ENCODE data around the gene CYP1B1.

Gene CYP1B1

GRCh38 chr2:38038682-38039081, 37.3 kb downstream of the CYP1B1 start:
- in situ Hi-C loops (cut with MboI; ENCODE audit: low sequenced_read_pairs, unreplicated experiment): no loop called here
- DNase-seq (ENCODE audit: low spot score): no peak
- no peak for TF ChIP-seq CTCF (IDR thresholded peaks at IDR 0.05; ENCODE audit: borderline replicate concordance, control extremely low read depth, extremely low read depth, insufficient read depth, missing control alignments)

GRCh38 chr2:38037757-38038621, 38.0 kb downstream of the CYP1B1 start:
- peak; percentile 60 for TF ChIP-seq CTCF (IDR thresholded peaks at IDR 0.05; ENCODE audit: borderline replicate concordance, control extremely low read depth, extremely low read depth, insufficient read depth, missing control alignments)
- DNase-seq (ENCODE audit: low spot score): peak; percentile 75

GRCh38 chr2:38037325-38037724, 38.6 kb downstream of the CYP1B1 start:
- TF ChIP-seq CTCF (IDR thresholded peaks at IDR 0.05; ENCODE audit: borderline replicate concordance, control extremely low read depth, extremely low read depth, insufficient read depth, missing control alignments): no peak
- no peak for DNase-seq (ENCODE audit: low spot score)
- in situ Hi-C loops (cut with MboI; ENCODE audit: low sequenced_read_pairs, unreplicated experiment): no loop called here

More at GRCh38 chr2:38037757-38038621, 38.0 kb downstream of the CYP1B1 start:
- in situ Hi-C loops (cut with MboI; ENCODE audit: low sequenced_read_pairs, unreplicated experiment): no loop called here

GRCh38 chr2:38035968-38036367, 40.0 kb downstream of the CYP1B1 start:
- DNase-seq (ENCODE audit: low spot score): no peak
- no peak for TF ChIP-seq CTCF (IDR thresholded peaks at IDR 0.05; ENCODE audit: borderline replicate concordance, control extremely low read depth, extremely low read depth, insufficient read depth, missing control alignments)
- in situ Hi-C loops (cut with MboI; ENCODE audit: low sequenced_read_pairs, unreplicated experiment): no loop called here

GRCh38 chr2:38033646-38034045, 42.3 kb downstream of the CYP1B1 start:
- no peak for TF ChIP-seq CTCF (IDR thresholded peaks at IDR 0.05; ENCODE audit: borderline replicate concordance, control extremely low read depth, extremely low read depth, insufficient read depth, missing control alignments)
- no peak for DNase-seq (ENCODE audit: low spot score)
- in situ Hi-C loops (cut with MboI; ENCODE audit: low sequenced_read_pairs, unreplicated experiment): no loop called here

- TF ChIP-seq CTCF (IDR thresholded peaks at IDR 0.05; ENCODE audit: borderline replicate concordance, control extremely low read depth, extremely low read depth, insufficient read depth, missing control alignments): no peak
- DNase-seq (ENCODE audit: low spot score): no peak
- in situ Hi-C loops (cut with MboI; ENCODE audit: low sequenced_read_pairs, unreplicated experiment): no loop called here
Observed at GRCh38 chr2:38032946-38033345, 43.0 kb downstream of the CYP1B1 start.

All from GM13976 (cell line).